ENCODE results near the gene ERGIC1. TPM values are rescaled to one million over a fixed set of nuclear protein-coding genes. Genes with fewer than 3 reads are reported as not detected.

The ERGIC1 gene
- total RNA-seq, 4 donors from 2014 or later = 113 to 180 (median 143) TPM

- Histone ChIP-seq H3K27ac (no peak overlapping the region), H3K4me1 (peaks cover 0 to 37% (median 2%) of the 10 kb centered on the region in 4 donors), H3K9me3 (no peaks in the 10 kb centered on the region), H3K4me3 (no peak overlapping the region), H3K36me3 (no peaks in the 10 kb centered on the region), H3K27me3 (no peaks in the 10 kb centered on the region)
- TF ChIP-seq POLR2A (IDR thresholded peaks at IDR 0.05) = no peak
- TF ChIP-seq CTCF (IDR thresholded peaks at IDR 0.05) = no peak
- no peak for DNase-seq
Observed at GRCh38 chr5:172866378-172866777, 32.3 kb downstream of the ERGIC1 start.

- Histone ChIP-seq H3K36me3 (no peaks in the 10 kb centered on the region), H3K4me1 (peaks cover 0 to 36% (median 2%) of the 10 kb centered on the region in 4 donors), H3K27me3 (no peaks in the 10 kb centered on the region), H3K9me3 (no peaks in the 10 kb centered on the region), H3K27ac (peak overlapping the region in 2 of 4 donors; percentile 79 to 83), H3K4me3 (no peak overlapping the region)
- DNase-seq = no peak
- no peak for TF ChIP-seq CTCF (IDR thresholded peaks at IDR 0.05)
- no peak for TF ChIP-seq POLR2A (IDR thresholded peaks at IDR 0.05)
Observed at GRCh38 chr5:172866802-172867748, 33.0 kb downstream of the ERGIC1 start.

GRCh38 chr5:172867761-172868435 lies 33.8 kb downstream of the ERGIC1 start:
- H3K9me3 ChIP-seq = no peaks in the 10 kb centered on the region
- H3K27ac ChIP-seq = peak overlapping the region in 3 of 4 donors; percentile 49 to 83 (median 79)
- TF ChIP-seq CTCF (IDR thresholded peaks at IDR 0.05) (no peak), POLR2A (IDR thresholded peaks at IDR 0.05) (no peak)
- DNase-seq = no peak
- H3K27me3 ChIP-seq = no peaks in the 10 kb centered on the region
- H3K4me1 ChIP-seq = peaks cover 0 to 36% (median 2%) of the 10 kb centered on the region in 4 donors
- no peak overlapping the region for H3K4me3 ChIP-seq
- H3K36me3 ChIP-seq = no peaks in the 10 kb centered on the region

GRCh38 chr5:172868436-172868923 lies 34.4 kb downstream of the ERGIC1 start:
- no peaks in the 10 kb centered on the region for H3K9me3 ChIP-seq
- no peak overlapping the region for H3K4me3 ChIP-seq
- peaks cover 0 to 41% (median 4%) of the 10 kb centered on the region in 4 donors for H3K4me1 ChIP-seq
- H3K27me3 ChIP-seq = no peaks in the 10 kb centered on the region
- DNase-seq = no peak
- H3K36me3 ChIP-seq = no peaks in the 10 kb centered on the region
- no peak for TF ChIP-seq CTCF (IDR thresholded peaks at IDR 0.05)
- H3K27ac ChIP-seq = peak overlapping the region; percentile 49 to 83 (median 72)

- DNase-seq = peak in 1 of 3 donors; percentile 75
- no peaks in the 10 kb centered on the region for H3K36me3 ChIP-seq
- peak overlapping the region; percentile 52 to 83 (median 72) for H3K27ac ChIP-seq
- H3K9me3 ChIP-seq = no peaks in the 10 kb centered on the region
- H3K4me3 ChIP-seq = no peak overlapping the region
- H3K27me3 ChIP-seq = no peaks in the 10 kb centered on the region
- peaks cover 0 to 43% (median 5%) of the 10 kb centered on the region in 4 donors for H3K4me1 ChIP-seq
- TF ChIP-seq POLR2A (IDR thresholded peaks at IDR 0.05) (no peak), CTCF (IDR thresholded peaks at IDR 0.05) (peak in 2 of 6 experiments; percentile 5 to 30)
Observed at GRCh38 chr5:172868924-172869591, 35.0 kb downstream of the ERGIC1 start.
